ENCODE measurements around the gene CMTM5. TPM values are rescaled to one million over a fixed set of nuclear protein-coding genes. Genes with fewer than 3 reads are reported as not detected.
"Not testable (repeated sequence)": the region's sequence is repeated elsewhere in the genome, so short reads cannot be mapped to it uniquely, and the experiment has no call there.

CMTM5 gene
- polyA plus RNA-seq, 1 experiment = not detected

GRCh38 chr14:23421594-23421993 lies 44.7 kb downstream of the CMTM5 start:
- Histone ChIP-seq H3K27me3 (ENCODE audit: control insufficient read depth, insufficient read depth, low read length) (peaks cover 7% of the 10 kb centered on the region; the same call in 1 of the 2 replicates), H3K4me3 (ENCODE audit: low read depth, low read length) (no peak overlapping the region), H3K36me3 (ENCODE audit: control insufficient read depth, insufficient read depth, low read length) (no peaks in the 10 kb centered on the region)
- TF ChIP-seq CTCF (IDR thresholded peaks at IDR 0.05; ENCODE audit: insufficient read depth, low read depth, low read length) = no peak
- CTCF ChIA-PET = no interaction called here
- DNase-seq (ENCODE audit: low read depth) = no peak
- POLR2A ChIA-PET = no interaction called here

- H3K4me3 ChIP-seq (ENCODE audit: low read depth, low read length) = no peak overlapping the region
- POLR2A ChIA-PET = interaction anchor here (0.5 kb wide), 1 partner anchor 97 kb away, joined by 3 read pairs; no protein-coding TSS in a partner anchor
- no peak for TF ChIP-seq CTCF (IDR thresholded peaks at IDR 0.05; ENCODE audit: insufficient read depth, low read depth, low read length)
- CTCF ChIA-PET = interaction anchor here (0.7 kb wide), 1 partner anchor 518 kb away, joined by 3 read pairs; no protein-coding TSS in a partner anchor
- no peaks in the 10 kb centered on the region for H3K36me3 ChIP-seq (ENCODE audit: control insufficient read depth, insufficient read depth, low read length)
- DNase-seq (ENCODE audit: low read depth) = no peak
- H3K27me3 ChIP-seq (ENCODE audit: control insufficient read depth, insufficient read depth, low read length) = peaks cover 7% of the 10 kb centered on the region; the same call in 1 of the 2 replicates
Observed at GRCh38 chr14:23423657-23424056, 46.8 kb downstream of the CMTM5 start.

- Histone ChIP-seq H3K36me3 (ENCODE audit: control insufficient read depth, insufficient read depth, low read length) (no peaks in the 10 kb centered on the region), H3K27me3 (ENCODE audit: control insufficient read depth, insufficient read depth, low read length) (peaks cover 5% of the 10 kb centered on the region; the same call in 1 of the 2 replicates), H3K4me3 (ENCODE audit: low read depth, low read length) (no peak overlapping the region)
- DNase-seq (ENCODE audit: low read depth) = no peak
- POLR2A ChIA-PET = no interaction called here
- CTCF ChIA-PET = no interaction called here
- no peak for TF ChIP-seq CTCF (IDR thresholded peaks at IDR 0.05; ENCODE audit: insufficient read depth, low read depth, low read length)
Observed at GRCh38 chr14:23425169-23425568, 48.3 kb downstream of the CMTM5 start.

GRCh38 chr14:23425798-23426197 lies 49.0 kb downstream of the CMTM5 start:
- H3K27me3 ChIP-seq (ENCODE audit: control insufficient read depth, insufficient read depth, low read length); POLR2A ChIA-PET; DNase-seq (ENCODE audit: low read depth); H3K4me3 ChIP-seq (ENCODE audit: low read depth, low read length); CTCF ChIA-PET; H3K36me3 ChIP-seq (ENCODE audit: control insufficient read depth, insufficient read depth, low read length): not testable (repeated sequence)

GRCh38 chr14:23428686-23429495 lies 52.0 kb downstream of the CMTM5 start:
- Histone ChIP-seq H3K27me3 (ENCODE audit: control insufficient read depth, insufficient read depth, low read length) (peaks cover 6% of the 10 kb centered on the region; the same call in 1 of the 2 replicates), H3K4me3 (ENCODE audit: low read depth, low read length) (no peak overlapping the region), H3K36me3 (ENCODE audit: control insufficient read depth, insufficient read depth, low read length) (no peaks in the 10 kb centered on the region)
- ChIA-PET CTCF (no interaction called here), POLR2A (no interaction called here)
- TF ChIP-seq CTCF (IDR thresholded peaks at IDR 0.05; ENCODE audit: insufficient read depth, low read depth, low read length) = no peak
- DNase-seq (ENCODE audit: low read depth) = no peak

Small RNA genes within 50 kb of the gene (small RNA-seq; reads per million reads assigned to genes)
- gene MIR208A (ENCODE audit: insufficient read length, low read depth, low replicate concordance) = not detected
- 0.84 reads per million for gene MIR208B (ENCODE audit: insufficient read length, low read depth, low replicate concordance)

Other genes with a start within 250 kb of the CMTM5 start
- 2.8 and 4.6 TPM in 2 replicates for gene SLC7A8, start 193.4 kb upstream of the CMTM5 start, polyA plus RNA-seq (2011; rRNA removed)
- not detected in 2 replicates for gene RNF212B, start 139.1 kb upstream of the CMTM5 start, polyA plus RNA-seq (2011; rRNA removed)
- 11.9 and 16.0 TPM in 2 replicates for gene HOMEZ, start 90.9 kb upstream of the CMTM5 start, polyA plus RNA-seq (2011; rRNA removed)
- gene PPP1R3E, start 74.2 kb upstream of the CMTM5 start, polyA plus RNA-seq (2011; rRNA removed) = 2.5 and 2.8 TPM in 2 replicates
- gene BCL2L2, start 70.2 kb upstream of the CMTM5 start, polyA plus RNA-seq (2011; rRNA removed) = 26.5 and 27.9 TPM in 2 replicates
- gene PABPN1, start 55.6 kb upstream of the CMTM5 start, polyA plus RNA-seq (2011; rRNA removed) = 119 and 143 TPM in 2 replicates
- gene SLC22A17, start 24.2 kb upstream of the CMTM5 start, polyA plus RNA-seq (2011; rRNA removed) = 9.0 and 14.0 TPM in 2 replicates
- 1.5 and 2.7 TPM in 2 replicates for gene EFS, start 11.9 kb upstream of the CMTM5 start, polyA plus RNA-seq (2011; rRNA removed)
- gene IL25, start 4.2 kb upstream of the CMTM5 start, polyA plus RNA-seq (2011; rRNA removed) = not detected in 2 replicates
- gene MYH6, start 31.2 kb downstream of the CMTM5 start, polyA plus RNA-seq (2011; rRNA removed) = not detected in 2 replicates
- gene MYH7, start 58.6 kb downstream of the CMTM5 start, polyA plus RNA-seq (2011; rRNA removed) = not detected in 2 replicates
- gene NGDN, start 92.7 kb downstream of the CMTM5 start, polyA plus RNA-seq (2011; rRNA removed) = 34.5 and 51.3 TPM in 2 replicates
- gene ZFHX2, start 174.7 kb downstream of the CMTM5 start, polyA plus RNA-seq (2011; rRNA removed) = 0.28 and 0.32 TPM in 2 replicates
- 8.1 and 14.2 TPM in 2 replicates for gene THTPA, start 179.2 kb downstream of the CMTM5 start, polyA plus RNA-seq (2011; rRNA removed)
- gene AP1G2, start 190.7 kb downstream of the CMTM5 start, polyA plus RNA-seq (2011; rRNA removed) = 33.3 and 54.5 TPM in 2 replicates
- gene JPH4, start 201.7 kb downstream of the CMTM5 start, polyA plus RNA-seq (2011; rRNA removed) = not detected in 2 replicates

Data from BJ (cell line).